ENCODE measurements around the gene ZBTB44.
"Not testable (repeated sequence)": the region's sequence is repeated elsewhere in the genome, so short reads cannot be mapped to it uniquely, and the experiment has no call there.

- TF ChIP-seq POLR2A, POLR2AphosphoS5 (IDR thresholded peaks at IDR 0.05): not testable (repeated sequence)
- TF ChIP-seq, protein P1, sequence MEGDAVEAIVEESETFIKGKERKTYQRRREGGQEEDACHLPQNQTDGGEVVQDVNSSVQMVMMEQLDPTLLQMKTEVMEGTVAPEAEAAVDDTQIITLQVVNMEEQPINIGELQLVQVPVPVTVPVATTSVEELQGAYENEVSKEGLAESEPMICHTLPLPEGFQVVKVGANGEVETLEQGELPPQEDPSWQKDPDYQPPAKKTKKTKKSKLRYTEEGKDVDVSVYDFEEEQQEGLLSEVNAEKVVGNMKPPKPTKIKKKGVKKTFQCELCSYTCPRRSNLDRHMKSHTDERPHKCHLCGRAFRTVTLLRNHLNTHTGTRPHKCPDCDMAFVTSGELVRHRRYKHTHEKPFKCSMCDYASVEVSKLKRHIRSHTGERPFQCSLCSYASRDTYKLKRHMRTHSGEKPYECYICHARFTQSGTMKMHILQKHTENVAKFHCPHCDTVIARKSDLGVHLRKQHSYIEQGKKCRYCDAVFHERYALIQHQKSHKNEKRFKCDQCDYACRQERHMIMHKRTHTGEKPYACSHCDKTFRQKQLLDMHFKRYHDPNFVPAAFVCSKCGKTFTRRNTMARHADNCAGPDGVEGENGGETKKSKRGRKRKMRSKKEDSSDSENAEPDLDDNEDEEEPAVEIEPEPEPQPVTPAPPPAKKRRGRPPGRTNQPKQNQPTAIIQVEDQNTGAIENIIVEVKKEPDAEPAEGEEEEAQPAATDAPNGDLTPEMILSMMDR (IDR thresholded peaks at IDR 0.05) = not testable (repeated sequence)
Measured at GRCh38 chr11:130251763-130252162, 63.0 kb downstream of the ZBTB44 start.

Measured in sigmoid colon (tissue), 4 donors.